ENCODE measurements around the gene HEXIM2. TPM values are rescaled to one million over a fixed set of nuclear protein-coding genes. Genes with fewer than 3 reads are reported as not detected.
A peak's percentile ranks its signal among the peaks of the same experiment; 100 is the strongest.

The HEXIM2 gene
- total and polyA plus RNA-seq, 2 of the 13 experiments (the other 11 are each of a cell fraction or from before 2014, with no cell fraction given), result 27.1 to 32.4 TPM

DNA sequence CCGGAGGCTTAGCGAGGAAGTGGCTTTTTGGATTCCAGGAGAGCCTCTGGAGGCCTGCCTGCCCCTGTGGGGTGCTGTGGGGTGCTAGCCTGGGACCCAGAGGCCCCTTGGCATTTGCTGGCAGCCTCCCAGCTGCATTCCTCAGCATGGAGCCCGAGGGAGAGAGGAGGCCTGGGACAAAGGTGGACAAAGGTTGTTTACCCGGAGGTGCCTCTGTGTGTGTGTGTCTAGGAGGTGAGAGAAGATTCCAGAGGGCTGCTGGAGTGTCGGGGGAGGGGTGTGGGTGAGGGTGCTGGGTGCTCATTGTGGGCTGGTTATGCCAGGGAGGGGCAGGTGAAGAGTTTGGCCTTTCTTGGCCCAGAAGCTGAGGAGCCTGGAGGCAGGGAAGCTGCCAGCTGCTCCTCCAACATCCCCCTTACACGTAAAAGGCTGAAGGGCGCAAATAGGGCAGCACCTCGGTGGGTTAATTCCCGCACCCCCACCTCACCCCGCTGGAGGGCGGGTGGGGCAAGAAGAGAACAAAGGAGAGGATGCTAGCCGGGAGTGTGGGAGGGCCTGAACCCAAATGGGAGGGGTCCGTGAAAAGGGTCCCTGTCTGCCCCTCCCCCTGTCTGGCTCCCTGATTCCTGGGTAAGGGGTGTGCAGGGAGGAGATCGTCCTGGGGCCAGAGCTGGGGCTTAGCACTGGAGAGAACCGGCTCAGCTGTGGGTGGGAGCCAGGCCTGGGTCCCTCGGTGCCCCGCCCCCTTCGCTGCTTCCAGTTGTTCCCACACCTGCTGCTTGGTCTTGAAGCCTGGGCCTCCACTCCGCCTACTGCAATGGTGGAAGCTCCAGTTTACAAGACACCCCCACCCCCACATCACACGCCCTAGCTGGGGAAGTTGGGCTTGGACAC is 9.9 kb downstream of the HEXIM2 start (continued):
- TF ChIP-seq, protein P1, sequence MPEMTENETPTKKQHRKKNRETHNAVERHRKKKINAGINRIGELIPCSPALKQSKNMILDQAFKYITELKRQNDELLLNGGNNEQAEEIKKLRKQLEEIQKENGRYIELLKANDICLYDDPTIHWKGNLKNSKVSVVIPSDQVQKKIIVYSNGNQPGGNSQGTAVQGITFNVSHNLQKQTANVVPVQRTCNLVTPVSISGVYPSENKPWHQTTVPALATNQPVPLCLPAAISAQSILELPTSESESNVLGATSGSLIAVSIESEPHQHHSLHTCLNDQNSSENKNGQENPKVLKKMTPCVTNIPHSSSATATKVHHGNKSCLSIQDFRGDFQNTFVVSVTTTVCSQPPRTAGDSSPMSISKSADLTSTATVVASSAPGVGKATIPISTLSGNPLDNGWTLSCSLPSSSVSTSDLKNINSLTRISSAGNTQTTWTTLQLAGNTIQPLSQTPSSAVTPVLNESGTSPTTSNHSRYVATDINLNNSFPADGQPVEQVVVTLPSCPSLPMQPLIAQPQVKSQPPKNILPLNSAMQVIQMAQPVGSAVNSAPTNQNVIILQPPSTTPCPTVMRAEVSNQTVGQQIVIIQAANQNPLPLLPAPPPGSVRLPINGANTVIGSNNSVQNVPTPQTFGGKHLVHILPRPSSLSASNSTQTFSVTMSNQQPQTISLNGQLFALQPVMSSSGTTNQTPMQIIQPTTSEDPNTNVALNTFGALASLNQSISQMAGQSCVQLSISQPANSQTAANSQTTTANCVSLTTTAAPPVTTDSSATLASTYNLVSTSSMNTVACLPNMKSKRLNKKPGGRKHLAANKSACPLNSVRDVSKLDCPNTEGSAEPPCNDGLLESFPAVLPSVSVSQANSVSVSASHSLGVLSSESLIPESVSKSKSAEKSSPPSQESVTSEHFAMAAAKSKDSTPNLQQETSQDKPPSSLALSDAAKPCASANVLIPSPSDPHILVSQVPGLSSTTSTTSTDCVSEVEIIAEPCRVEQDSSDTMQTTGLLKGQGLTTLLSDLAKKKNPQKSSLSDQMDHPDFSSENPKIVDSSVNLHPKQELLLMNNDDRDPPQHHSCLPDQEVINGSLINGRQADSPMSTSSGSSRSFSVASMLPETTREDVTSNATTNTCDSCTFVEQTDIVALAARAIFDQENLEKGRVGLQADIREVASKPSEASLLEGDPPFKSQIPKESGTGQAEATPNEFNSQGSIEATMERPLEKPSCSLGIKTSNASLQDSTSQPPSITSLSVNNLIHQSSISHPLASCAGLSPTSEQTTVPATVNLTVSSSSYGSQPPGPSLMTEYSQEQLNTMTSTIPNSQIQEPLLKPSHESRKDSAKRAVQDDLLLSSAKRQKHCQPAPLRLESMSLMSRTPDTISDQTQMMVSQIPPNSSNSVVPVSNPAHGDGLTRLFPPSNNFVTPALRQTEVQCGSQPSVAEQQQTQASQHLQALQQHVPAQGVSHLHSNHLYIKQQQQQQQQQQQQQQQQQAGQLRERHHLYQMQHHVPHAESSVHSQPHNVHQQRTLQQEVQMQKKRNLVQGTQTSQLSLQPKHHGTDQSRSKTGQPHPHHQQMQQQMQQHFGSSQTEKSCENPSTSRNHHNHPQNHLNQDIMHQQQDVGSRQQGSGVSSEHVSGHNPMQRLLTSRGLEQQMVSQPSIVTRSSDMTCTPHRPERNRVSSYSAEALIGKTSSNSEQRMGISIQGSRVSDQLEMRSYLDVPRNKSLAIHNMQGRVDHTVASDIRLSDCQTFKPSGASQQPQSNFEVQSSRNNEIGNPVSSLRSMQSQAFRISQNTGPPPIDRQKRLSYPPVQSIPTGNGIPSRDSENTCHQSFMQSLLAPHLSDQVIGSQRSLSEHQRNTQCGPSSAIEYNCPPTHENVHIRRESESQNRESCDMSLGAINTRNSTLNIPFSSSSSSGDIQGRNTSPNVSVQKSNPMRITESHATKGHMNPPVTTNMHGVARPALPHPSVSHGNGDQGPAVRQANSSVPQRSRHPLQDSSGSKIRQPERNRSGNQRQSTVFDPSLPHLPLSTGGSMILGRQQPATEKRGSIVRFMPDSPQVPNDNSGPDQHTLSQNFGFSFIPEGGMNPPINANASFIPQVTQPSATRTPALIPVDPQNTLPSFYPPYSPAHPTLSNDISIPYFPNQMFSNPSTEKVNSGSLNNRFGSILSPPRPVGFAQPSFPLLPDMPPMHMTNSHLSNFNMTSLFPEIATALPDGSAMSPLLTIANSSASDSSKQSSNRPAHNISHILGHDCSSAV (CRISPR knock-in tag; IDR thresholded peaks at IDR 0.05; ENCODE audit: borderline replicate concordance), result no peak
- TF ChIP-seq ZNF780A (CRISPR knock-in tag; IDR thresholded peaks at IDR 0.05), result peak; percentile 58; the same call in 1 of the 2 replicates
- TF ChIP-seq, protein P2, sequence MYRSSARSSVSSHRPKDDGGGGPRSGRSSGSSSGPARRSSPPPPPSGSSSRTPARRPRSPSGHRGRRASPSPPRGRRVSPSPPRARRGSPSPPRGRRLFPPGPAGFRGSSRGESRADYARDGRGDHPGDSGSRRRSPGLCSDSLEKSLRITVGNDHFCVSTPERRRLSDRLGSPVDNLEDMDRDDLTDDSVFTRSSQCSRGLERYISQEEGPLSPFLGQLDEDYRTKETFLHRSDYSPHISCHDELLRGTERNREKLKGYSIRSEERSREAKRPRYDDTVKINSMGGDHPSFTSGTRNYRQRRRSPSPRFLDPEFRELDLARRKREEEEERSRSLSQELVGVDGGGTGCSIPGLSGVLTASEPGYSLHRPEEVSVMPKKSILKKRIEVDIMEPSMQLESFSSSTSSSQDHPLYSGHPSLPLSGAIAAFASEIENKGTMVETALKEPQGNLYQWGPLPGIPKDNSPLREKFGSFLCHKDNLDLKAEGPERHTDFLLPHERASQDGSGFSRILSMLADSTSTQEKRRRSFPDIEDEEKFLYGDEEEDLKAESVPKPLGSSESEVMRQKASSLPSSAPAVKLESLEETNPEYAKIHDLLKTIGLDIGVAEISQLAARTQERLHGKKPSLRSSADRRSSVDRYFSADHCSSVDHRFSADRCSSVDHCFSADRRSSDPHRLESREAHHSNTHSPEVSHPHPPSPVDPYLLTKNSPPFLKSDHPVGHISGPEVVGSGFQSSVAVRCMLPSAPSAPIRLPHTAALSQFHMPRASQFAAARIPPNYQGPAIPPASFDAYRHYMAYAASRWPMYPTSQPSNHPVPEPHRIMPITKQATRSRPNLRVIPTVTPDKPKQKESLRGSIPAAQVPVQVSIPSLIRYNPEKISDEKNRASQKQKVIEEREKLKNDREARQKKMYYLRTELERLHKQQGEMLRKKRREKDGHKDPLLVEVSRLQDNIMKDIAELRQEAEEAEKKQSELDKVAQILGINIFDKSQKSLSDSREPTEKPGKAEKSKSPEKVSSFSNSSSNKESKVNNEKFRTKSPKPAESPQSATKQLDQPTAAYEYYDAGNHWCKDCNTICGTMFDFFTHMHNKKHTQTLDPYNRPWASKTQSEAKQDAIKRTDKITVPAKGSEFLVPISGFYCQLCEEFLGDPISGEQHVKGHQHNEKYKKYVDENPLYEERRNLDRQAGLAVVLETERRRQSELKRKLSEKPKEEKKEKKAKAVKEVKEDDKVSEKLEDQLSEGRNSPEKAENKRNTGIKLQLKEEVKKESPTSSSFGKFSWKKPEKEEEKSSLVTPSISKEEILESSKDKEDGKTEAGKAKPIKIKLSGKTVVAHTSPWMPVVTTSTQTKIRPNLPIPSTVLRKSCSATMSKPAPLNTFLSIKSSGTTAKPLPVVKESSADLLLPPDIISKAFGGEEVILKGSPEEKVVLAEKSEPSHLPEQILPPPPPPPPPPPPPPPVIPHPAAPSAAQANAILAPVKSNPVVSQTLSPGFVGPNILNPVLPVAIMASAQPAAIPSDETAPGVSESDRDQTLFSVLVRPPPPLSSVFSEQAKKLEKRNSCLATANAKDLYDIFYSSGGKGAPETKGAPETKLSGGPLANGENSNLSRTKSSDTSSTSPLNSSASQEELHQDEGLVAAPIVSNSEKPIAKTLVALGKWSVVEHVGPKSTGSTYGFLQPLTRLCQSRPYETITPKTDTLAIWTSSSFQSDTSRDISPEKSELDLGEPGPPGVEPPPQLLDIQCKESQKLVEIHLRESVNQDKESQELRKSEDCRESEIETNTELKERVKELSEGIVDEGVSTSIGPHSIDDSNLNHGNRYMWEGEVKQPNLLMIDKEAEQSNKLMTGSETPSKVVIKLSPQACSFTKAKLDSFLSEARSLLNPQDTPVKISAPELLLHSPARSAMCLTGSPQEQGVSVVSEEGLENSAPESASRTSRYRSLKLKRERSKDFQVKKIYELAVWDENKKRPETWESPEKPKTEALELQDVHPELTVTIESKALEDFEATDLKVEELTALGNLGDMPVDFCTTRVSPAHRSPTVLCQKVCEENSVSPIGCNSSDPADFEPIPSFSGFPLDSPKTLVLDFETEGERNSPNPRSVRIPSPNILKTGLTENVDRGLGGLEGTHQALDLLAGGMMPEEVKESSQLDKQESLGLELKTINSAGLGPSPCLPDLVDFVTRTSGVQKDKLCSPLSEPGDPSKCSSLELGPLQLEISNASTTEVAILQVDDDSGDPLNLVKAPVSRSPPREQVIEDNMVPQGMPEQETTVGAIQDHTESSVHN (CRISPR knock-in tag; IDR thresholded peaks at IDR 0.05), result no peak
- TF ChIP-seq, protein P3, sequence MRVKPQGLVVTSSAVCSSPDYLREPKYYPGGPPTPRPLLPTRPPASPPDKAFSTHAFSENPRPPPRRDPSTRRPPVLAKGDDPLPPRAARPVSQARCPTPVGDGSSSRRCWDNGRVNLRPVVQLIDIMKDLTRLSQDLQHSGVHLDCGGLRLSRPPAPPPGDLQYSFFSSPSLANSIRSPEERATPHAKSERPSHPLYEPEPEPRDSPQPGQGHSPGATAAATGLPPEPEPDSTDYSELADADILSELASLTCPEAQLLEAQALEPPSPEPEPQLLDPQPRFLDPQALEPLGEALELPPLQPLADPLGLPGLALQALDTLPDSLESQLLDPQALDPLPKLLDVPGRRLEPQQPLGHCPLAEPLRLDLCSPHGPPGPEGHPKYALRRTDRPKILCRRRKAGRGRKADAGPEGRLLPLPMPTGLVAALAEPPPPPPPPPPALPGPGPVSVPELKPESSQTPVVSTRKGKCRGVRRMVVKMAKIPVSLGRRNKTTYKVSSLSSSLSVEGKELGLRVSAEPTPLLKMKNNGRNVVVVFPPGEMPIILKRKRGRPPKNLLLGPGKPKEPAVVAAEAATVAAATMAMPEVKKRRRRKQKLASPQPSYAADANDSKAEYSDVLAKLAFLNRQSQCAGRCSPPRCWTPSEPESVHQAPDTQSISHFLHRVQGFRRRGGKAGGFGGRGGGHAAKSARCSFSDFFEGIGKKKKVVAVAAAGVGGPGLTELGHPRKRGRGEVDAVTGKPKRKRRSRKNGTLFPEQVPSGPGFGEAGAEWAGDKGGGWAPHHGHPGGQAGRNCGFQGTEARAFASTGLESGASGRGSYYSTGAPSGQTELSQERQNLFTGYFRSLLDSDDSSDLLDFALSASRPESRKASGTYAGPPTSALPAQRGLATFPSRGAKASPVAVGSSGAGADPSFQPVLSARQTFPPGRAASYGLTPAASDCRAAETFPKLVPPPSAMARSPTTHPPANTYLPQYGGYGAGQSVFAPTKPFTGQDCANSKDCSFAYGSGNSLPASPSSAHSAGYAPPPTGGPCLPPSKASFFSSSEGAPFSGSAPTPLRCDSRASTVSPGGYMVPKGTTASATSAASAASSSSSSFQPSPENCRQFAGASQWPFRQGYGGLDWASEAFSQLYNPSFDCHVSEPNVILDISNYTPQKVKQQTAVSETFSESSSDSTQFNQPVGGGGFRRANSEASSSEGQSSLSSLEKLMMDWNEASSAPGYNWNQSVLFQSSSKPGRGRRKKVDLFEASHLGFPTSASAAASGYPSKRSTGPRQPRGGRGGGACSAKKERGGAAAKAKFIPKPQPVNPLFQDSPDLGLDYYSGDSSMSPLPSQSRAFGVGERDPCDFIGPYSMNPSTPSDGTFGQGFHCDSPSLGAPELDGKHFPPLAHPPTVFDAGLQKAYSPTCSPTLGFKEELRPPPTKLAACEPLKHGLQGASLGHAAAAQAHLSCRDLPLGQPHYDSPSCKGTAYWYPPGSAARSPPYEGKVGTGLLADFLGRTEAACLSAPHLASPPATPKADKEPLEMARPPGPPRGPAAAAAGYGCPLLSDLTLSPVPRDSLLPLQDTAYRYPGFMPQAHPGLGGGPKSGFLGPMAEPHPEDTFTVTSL (CRISPR knock-in tag; IDR thresholded peaks at IDR 0.05; ENCODE audit: borderline replicate concordance), result peak; percentile 86; the same call in 1 of the 2 replicates
